K562 (cell line): Measurements from ENCODE around the gene AUNIP. TPM values are rescaled to one million over a fixed set of nuclear protein-coding genes. Genes with fewer than 3 reads are reported as not detected.

Source experiments
- PRMT5 ChIP-seq: sonication (generic); formaldehyde crosslinking; IDR thresholded peaks from 2 replicates; pipeline ENCODE4 v1.5.0; 2020; ENCODE audit warnings: missing genetic modification reagents
- RAD51 ChIP-seq: fragments of 450-650 bp; IDR thresholded peaks from 2 replicates; pipeline ENCODE4 v1.7.1; 2016; ENCODE audit warnings: low read depth, mild to moderate bottlenecking, borderline replicate concordance
- RB1 ChIP-seq: fragments of 450-650 bp; IDR thresholded peaks from 2 replicates; pipeline ENCODE4 v1.6.1; 2017; ENCODE audit warnings: low read depth, mild to moderate bottlenecking
- TFAM ChIP-seq: fragments of 250-450 bp; sonication (Bioruptor Pico); conservative IDR thresholded peaks from 2 replicates; pipeline ENCODE4 v1.5.0; 2021; ENCODE audit warnings: mild to moderate bottlenecking, moderate library complexity
- ZNF408 ChIP-seq: fragments of 250-450 bp; sonication (Bioruptor Pico); IDR thresholded peaks from 2 replicates; pipeline ENCODE4 v1.4.0; 2020; ENCODE audit warnings: low read depth, mild to moderate bottlenecking, moderate library complexity
- ZNF431 ChIP-seq: sonication (generic); formaldehyde crosslinking; IDR thresholded peaks from 2 replicates; pipeline ENCODE4 v1.8.0; 2022; ENCODE audit warnings: mild to moderate bottlenecking, missing genetic modification reagents
- polyA plus RNA-seq, 8 experiments: library from polyadenylated mRNA; depleted of rRNA in 4 of 8; stranded (reverse) in 5 of 8; unstranded in 3 of 8; fragments of >200 nt; fragmentation: Nextera tagmentation in 2 of 8; fragmentation: Illumina TruSeq in 1 of 8; extraction: Ambion mirVana in 2 of 8; extraction: Trizol in 1 of 8; gene quantifications; 2 replicates each; pipeline versions ENCODE4 v1.2.1 to v1.2.3, GENCODE V29; 2011 to 2014; ENCODE audit warnings: inconsistent platforms in 1 of 8, missing spikeins in 1 of 8
- total RNA-seq, 7 experiments: library from RNA; depleted of rRNA in 6 of 7; stranded (reverse); fragments of >200 nt in 6 of 7; fragmentation: Illumina TruSeq in 2 of 7; extraction: Trizol in 2 of 7; gene quantifications; 2 replicates each; pipeline versions ENCODE4 v1.2.1 to v1.2.3, GENCODE V29; 2011 to 2021; ENCODE audit warnings: low replicate concordance in 1 of 7
- TF ChIP-seq, protein P1 (sequence below), 2 experiments: fragments of 450-650 bp; IDR thresholded peaks; 2 replicates each; pipeline ENCODE4 v1.6.1; 2016; ENCODE audit warnings: mild to moderate bottlenecking in 2 of 2, borderline replicate concordance in 1 of 2, low read depth in 1 of 2, moderate library complexity in 1 of 2
- TF ChIP-seq, protein P2 (sequence below): sonication (generic); formaldehyde crosslinking; IDR thresholded peaks from 2 replicates; pipeline ENCODE4 v1.8.1; 2023; ENCODE audit warnings: mild to moderate bottlenecking, missing genetic modification reagents
- TF ChIP-seq, protein P3 (sequence below): fragments of 250-450 bp; sonication (Bioruptor Pico); IDR thresholded peaks from 2 replicates; pipeline ENCODE4 v1.6.1; 2021; ENCODE audit warnings: mild to moderate bottlenecking
- TF ChIP-seq, protein P4 (sequence below): fragments of 450-650 bp; IDR thresholded peaks from 2 replicates; pipeline ENCODE4 v1.6.1; 2018; ENCODE audit not compliant: partially characterized antibody
- TF ChIP-seq, protein P5 (sequence below): sonication (generic); formaldehyde crosslinking; IDR thresholded peaks from 2 replicates; pipeline ENCODE4 v1.8.1; 2022; ENCODE audit warnings: missing genetic modification reagents

Gene AUNIP
- total and polyA plus RNA-seq, 9 of the 15 experiments (the other 6 are each of a cell fraction or from before 2014, with no cell fraction given), result 12.1 to 53.8 (median 47.1) TPM

DNA sequence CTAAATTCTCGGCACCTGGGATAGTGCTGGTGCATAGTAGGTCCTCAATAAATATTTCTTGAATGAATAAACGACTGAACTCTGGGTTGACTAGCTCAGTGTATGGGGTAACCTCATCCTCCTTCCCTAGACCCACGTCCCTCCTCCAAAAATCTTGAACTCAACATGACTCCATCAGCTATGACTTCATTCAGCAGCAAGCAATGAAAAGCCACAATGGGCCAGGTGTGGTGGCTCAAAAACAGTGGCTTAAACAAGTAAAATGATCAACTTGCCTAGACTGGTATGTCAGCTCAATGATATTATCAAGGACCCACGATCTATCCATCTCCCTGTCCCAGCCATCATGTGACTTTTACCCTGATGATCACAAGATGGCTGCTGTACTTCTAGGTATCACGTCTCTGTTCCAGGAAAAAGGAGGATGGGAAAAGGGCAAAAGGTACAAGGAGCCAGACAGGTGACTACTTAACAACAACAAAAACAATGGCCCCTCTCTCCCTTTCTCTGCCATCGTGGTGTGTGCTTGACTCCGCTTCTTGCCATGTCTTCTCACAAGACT lies 29.2 kb upstream of the AUNIP start (continued):
- TF ChIP-seq, protein P1, sequence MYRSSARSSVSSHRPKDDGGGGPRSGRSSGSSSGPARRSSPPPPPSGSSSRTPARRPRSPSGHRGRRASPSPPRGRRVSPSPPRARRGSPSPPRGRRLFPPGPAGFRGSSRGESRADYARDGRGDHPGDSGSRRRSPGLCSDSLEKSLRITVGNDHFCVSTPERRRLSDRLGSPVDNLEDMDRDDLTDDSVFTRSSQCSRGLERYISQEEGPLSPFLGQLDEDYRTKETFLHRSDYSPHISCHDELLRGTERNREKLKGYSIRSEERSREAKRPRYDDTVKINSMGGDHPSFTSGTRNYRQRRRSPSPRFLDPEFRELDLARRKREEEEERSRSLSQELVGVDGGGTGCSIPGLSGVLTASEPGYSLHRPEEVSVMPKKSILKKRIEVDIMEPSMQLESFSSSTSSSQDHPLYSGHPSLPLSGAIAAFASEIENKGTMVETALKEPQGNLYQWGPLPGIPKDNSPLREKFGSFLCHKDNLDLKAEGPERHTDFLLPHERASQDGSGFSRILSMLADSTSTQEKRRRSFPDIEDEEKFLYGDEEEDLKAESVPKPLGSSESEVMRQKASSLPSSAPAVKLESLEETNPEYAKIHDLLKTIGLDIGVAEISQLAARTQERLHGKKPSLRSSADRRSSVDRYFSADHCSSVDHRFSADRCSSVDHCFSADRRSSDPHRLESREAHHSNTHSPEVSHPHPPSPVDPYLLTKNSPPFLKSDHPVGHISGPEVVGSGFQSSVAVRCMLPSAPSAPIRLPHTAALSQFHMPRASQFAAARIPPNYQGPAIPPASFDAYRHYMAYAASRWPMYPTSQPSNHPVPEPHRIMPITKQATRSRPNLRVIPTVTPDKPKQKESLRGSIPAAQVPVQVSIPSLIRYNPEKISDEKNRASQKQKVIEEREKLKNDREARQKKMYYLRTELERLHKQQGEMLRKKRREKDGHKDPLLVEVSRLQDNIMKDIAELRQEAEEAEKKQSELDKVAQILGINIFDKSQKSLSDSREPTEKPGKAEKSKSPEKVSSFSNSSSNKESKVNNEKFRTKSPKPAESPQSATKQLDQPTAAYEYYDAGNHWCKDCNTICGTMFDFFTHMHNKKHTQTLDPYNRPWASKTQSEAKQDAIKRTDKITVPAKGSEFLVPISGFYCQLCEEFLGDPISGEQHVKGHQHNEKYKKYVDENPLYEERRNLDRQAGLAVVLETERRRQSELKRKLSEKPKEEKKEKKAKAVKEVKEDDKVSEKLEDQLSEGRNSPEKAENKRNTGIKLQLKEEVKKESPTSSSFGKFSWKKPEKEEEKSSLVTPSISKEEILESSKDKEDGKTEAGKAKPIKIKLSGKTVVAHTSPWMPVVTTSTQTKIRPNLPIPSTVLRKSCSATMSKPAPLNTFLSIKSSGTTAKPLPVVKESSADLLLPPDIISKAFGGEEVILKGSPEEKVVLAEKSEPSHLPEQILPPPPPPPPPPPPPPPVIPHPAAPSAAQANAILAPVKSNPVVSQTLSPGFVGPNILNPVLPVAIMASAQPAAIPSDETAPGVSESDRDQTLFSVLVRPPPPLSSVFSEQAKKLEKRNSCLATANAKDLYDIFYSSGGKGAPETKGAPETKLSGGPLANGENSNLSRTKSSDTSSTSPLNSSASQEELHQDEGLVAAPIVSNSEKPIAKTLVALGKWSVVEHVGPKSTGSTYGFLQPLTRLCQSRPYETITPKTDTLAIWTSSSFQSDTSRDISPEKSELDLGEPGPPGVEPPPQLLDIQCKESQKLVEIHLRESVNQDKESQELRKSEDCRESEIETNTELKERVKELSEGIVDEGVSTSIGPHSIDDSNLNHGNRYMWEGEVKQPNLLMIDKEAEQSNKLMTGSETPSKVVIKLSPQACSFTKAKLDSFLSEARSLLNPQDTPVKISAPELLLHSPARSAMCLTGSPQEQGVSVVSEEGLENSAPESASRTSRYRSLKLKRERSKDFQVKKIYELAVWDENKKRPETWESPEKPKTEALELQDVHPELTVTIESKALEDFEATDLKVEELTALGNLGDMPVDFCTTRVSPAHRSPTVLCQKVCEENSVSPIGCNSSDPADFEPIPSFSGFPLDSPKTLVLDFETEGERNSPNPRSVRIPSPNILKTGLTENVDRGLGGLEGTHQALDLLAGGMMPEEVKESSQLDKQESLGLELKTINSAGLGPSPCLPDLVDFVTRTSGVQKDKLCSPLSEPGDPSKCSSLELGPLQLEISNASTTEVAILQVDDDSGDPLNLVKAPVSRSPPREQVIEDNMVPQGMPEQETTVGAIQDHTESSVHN (IDR thresholded peaks at IDR 0.05; ENCODE audit: borderline replicate concordance in 1 of 2, low read depth in 1 of 2), result no peak
- TF ChIP-seq ZNF408 (CRISPR knock-in tag), result no peak
- TF ChIP-seq, protein P2, sequence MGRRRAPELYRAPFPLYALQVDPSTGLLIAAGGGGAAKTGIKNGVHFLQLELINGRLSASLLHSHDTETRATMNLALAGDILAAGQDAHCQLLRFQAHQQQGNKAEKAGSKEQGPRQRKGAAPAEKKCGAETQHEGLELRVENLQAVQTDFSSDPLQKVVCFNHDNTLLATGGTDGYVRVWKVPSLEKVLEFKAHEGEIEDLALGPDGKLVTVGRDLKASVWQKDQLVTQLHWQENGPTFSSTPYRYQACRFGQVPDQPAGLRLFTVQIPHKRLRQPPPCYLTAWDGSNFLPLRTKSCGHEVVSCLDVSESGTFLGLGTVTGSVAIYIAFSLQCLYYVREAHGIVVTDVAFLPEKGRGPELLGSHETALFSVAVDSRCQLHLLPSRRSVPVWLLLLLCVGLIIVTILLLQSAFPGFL (CRISPR knock-in tag), result no peak
- TF ChIP-seq, protein P3, sequence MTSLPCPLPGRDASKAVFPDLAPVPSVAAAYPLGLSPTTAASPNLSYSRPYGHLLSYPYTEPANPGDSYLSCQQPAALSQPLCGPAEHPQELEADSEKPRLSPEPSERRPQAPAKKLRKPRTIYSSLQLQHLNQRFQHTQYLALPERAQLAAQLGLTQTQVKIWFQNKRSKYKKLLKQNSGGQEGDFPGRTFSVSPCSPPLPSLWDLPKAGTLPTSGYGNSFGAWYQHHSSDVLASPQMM (CRISPR knock-in tag), result no peak
- TF ChIP-seq, protein P4, sequence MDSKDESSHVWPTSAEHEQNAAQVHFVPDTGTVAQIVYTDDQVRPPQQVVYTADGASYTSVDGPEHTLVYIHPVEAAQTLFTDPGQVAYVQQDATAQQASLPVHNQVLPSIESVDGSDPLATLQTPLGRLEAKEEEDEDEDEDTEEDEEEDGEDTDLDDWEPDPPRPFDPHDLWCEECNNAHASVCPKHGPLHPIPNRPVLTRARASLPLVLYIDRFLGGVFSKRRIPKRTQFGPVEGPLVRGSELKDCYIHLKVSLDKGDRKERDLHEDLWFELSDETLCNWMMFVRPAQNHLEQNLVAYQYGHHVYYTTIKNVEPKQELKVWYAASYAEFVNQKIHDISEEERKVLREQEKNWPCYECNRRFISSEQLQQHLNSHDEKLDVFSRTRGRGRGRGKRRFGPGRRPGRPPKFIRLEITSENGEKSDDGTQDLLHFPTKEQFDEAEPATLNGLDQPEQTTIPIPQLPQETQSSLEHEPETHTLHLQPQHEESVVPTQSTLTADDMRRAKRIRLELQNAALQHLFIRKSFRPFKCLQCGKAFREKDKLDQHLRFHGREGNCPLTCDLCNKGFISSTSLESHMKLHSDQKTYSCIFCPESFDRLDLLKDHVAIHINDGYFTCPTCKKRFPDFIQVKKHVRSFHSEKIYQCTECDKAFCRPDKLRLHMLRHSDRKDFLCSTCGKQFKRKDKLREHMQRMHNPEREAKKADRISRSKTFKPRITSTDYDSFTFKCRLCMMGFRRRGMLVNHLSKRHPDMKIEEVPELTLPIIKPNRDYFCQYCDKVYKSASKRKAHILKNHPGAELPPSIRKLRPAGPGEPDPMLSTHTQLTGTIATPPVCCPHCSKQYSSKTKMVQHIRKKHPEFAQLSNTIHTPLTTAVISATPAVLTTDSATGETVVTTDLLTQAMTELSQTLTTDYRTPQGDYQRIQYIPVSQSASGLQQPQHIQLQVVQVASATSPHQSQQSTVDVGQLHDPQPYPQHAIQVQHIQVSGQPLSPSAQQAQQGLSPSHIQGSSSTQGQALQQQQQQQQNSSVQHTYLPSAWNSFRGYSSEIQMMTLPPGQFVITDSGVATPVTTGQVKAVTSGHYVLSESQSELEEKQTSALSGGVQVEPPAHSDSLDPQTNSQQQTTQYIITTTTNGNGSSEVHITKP, result no peak
- no peak for TF ChIP-seq TFAM (CRISPR knock-in tag)
- TF ChIP-seq RAD51, result peak; percentile 65
- no peak for TF ChIP-seq RB1
- no peak for TF ChIP-seq ZNF431 (CRISPR knock-in tag)
- no peak for TF ChIP-seq PRMT5 (CRISPR knock-in tag)
- TF ChIP-seq, protein P5, sequence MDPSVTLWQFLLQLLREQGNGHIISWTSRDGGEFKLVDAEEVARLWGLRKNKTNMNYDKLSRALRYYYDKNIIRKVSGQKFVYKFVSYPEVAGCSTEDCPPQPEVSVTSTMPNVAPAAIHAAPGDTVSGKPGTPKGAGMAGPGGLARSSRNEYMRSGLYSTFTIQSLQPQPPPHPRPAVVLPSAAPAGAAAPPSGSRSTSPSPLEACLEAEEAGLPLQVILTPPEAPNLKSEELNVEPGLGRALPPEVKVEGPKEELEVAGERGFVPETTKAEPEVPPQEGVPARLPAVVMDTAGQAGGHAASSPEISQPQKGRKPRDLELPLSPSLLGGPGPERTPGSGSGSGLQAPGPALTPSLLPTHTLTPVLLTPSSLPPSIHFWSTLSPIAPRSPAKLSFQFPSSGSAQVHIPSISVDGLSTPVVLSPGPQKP, result no peak
